Measurements from ENCODE around the gene CYTH4.

- TF ChIP-seq CTCF (IDR thresholded peaks at IDR 0.05), result no peak
- TF ChIP-seq POLR2A (IDR thresholded peaks at IDR 0.05), result no peak
Measured at GRCh38 chr22:37279331-37280181, 2.8 kb upstream of the CYTH4 start.
